HG02840 (cell line): ENCODE data around the gene HCFC2.

Source experiments
- ATAC-seq: cut with Tn5 transposase; IDR thresholded peaks from one replicate; pipeline ENCODE4 v1.9.1; 2021; ENCODE audit warnings: mild to moderate bottlenecking, moderate library complexity, moderate number of reproducible peaks; ENCODE audit not compliant: unreplicated experiment, low FRiP score

HCFC2 gene

GRCh38 chr12:104152685-104153241, 88.4 kb downstream of the HCFC2 start:
- ATAC-seq, result no peak

DNA sequence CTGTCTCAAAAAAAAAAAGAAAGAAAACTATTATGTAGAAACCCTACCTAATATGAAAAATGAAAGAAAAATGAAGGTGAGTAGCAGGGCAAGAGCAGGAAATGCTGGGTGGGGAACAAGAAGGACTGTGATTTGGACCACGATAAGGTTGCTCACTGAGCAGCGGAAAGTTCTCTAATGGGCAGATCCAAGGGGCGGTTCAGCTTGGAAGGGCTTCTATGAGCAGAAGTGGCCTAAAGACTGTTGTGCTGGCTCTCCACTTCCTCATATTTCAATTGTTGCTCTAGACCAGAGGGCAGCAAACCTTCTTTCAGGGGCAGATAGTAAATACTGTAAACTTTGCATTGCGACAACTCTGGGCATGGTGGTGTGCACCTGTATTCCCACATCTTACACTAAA, 90.0 kb downstream of the HCFC2 start:
- no peak for ATAC-seq

DNA sequence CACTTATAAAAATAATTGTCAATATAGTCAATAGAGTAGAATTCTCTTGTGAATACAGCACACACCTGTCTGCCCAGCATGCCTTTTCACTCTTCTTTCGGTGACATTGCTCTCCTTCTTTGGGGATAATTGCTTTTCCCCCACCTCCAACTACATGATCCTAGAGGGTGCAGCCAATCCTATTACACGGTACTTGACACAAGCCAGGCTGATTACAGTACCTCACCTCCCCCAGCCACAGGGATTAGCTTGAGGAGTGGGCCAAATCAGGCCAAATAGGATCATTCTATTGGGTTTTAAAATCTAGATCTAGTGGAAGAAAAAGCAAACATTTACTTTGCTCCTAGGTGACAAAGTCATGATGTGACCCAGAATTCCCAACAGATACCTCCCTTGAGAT, 90.5 kb downstream of the HCFC2 start:
- ATAC-seq, result no peak
